H1 (cell line): ENCODE measurements around the gene PDE2A. TPM values are rescaled to one million over a fixed set of nuclear protein-coding genes. Genes with fewer than 3 reads are reported as not detected.

Source experiments
- CTCF ChIA-PET: fragments of 300-600 bp; sonication (Branson Sonifier 250); formaldehyde crosslinking; loops from one replicate; lab custom pipeline; 2021; ENCODE audit not compliant: partially characterized antibody; lab: Charles Lee
- POLR2A ChIA-PET: fragments of 300-600 bp; sonication (Branson Sonifier 250); formaldehyde crosslinking; loops from one replicate; lab custom pipeline; 2021; ENCODE audit warnings: inconsistent platforms; ENCODE audit not compliant: partially characterized antibody; lab: Charles Lee
- DNase-seq, 2 experiments: peaks; one replicate each; pipeline versions ENCODE4 v3.0.0 to v3.0.0-alpha.2; 2010 to 2022; ENCODE audit warnings: low spot score in 2 of 2, low read depth in 1 of 2, mixed read lengths in 1 of 2
- FAIRE-seq: peaks from 2 replicates; lab custom pipeline; 2011; peaks lifted over from hg19 to GRCh38; lab: Jason Lieb, UNC
- H2AFZ ChIP-seq: 2 replicates; pipeline ENCODE4 v1.8.1; 2012; ENCODE audit warnings: low read length, inconsistent platforms
- H2AK5ac ChIP-seq: 2 replicates; pipeline ENCODE4 v1.6.1; 2013; ENCODE audit warnings: low read depth, low read length
- H2BK120ac ChIP-seq: replicated peaks from 2 replicates; pipeline ENCODE3; 2013; ENCODE audit warnings: low read depth, low read length, inconsistent platforms
- H2BK12ac ChIP-seq: 2 replicates; pipeline ENCODE4 v1.6.1; 2013; ENCODE audit warnings: low read depth, low read length
- H2BK15ac ChIP-seq: 2 replicates; pipeline ENCODE4 v1.6.1; 2013; ENCODE audit warnings: low read length
- H2BK20ac ChIP-seq: 2 replicates; pipeline ENCODE4 v1.6.1; 2013; ENCODE audit warnings: low read length
- H2BK5ac ChIP-seq: 2 replicates; pipeline ENCODE4 v1.6.1; 2013; ENCODE audit warnings: low read depth, low read length
- H3K14ac ChIP-seq: 2 replicates; pipeline ENCODE4 v1.6.1; 2013; ENCODE audit warnings: inconsistent platforms; ENCODE audit not compliant: insufficient read length
- H3K18ac ChIP-seq: 2 replicates; pipeline ENCODE4 v1.6.1; 2013; ENCODE audit warnings: low read length; ENCODE audit errors: extremely low read depth
- H3K23ac ChIP-seq: 2 replicates; pipeline ENCODE4 v1.6.1; 2013; ENCODE audit warnings: inconsistent platforms; ENCODE audit not compliant: insufficient read length
- H3K23me2 ChIP-seq: 2 replicates; pipeline ENCODE4 v1.6.1; 2013; ENCODE audit warnings: low read depth, low read length
- H3K27ac ChIP-seq: 2 replicates; pipeline ENCODE4 v1.6.1; 2011; ENCODE audit warnings: low read depth, low read length, inconsistent platforms
- H3K27me3 ChIP-seq, 4 experiments: replicated peaks in 1 of 4; 1 replicate in 1 of 4; 2 replicates in 3 of 4; pipeline versions ENCODE4 v1.6.1 to v1.8.1; 2011 to 2013; ENCODE audit warnings: low read length in 3 of 4, mild to moderate bottlenecking in 3 of 4, inconsistent platforms in 2 of 4, mixed read lengths in 2 of 4, moderate library complexity in 1 of 4; ENCODE audit not compliant: control insufficient read depth in 3 of 4, insufficient read depth in 3 of 4; ENCODE audit errors: extremely low read depth in 1 of 4
- H3K36me3 ChIP-seq, 4 experiments: 2 replicates each; pipeline versions ENCODE4 v1.6.1 to v1.8.1; 2011 to 2013; ENCODE audit warnings: mild to moderate bottlenecking in 4 of 4, low read length in 3 of 4, moderate library complexity in 2 of 4, control low read depth in 1 of 4, inconsistent platforms in 1 of 4; ENCODE audit not compliant: insufficient read depth in 4 of 4, control insufficient read depth in 2 of 4
- H3K4ac ChIP-seq: replicated peaks from 2 replicates; pipeline ENCODE3; 2013; ENCODE audit warnings: low read length, low read depth, mixed read lengths, inconsistent platforms; ENCODE audit not compliant: insufficient read length
- H3K4me1 ChIP-seq, 4 experiments: replicated peaks in 1 of 4; 1 replicate in 1 of 4; 2 replicates in 3 of 4; pipeline versions ENCODE4 v1.6.1 to v1.8.1; 2011 to 2013; ENCODE audit warnings: low read length in 3 of 4, inconsistent platforms in 2 of 4, mixed read lengths in 1 of 4; ENCODE audit not compliant: insufficient read depth in 4 of 4, control insufficient read depth in 3 of 4
- H3K4me2 ChIP-seq, 2 experiments: 2 replicates each; pipeline versions ENCODE4 v1.6.1 to v1.8.1; 2011 to 2013; ENCODE audit warnings: low read depth in 2 of 2, low read length in 2 of 2, control low read depth in 1 of 2, inconsistent platforms in 1 of 2, mild to moderate bottlenecking in 1 of 2; ENCODE audit not compliant: insufficient read depth in 1 of 2
- H3K4me3 ChIP-seq, 4 experiments: fragments of 200-600, 300-600 bp in 1 of 4; sonication (generic), shearing (Covaris generic), sonication (Bioruptor Twin) in 1 of 4; 2 replicates each; pipeline versions ENCODE4 v1.5.1 to v1.8.1; 2011 to 2016; ENCODE audit warnings: low read length in 4 of 4, low read depth in 3 of 4, control low read depth in 2 of 4, inconsistent platforms in 2 of 4, mild to moderate bottlenecking in 2 of 4, mixed read lengths in 1 of 4, moderate library complexity in 1 of 4; ENCODE audit not compliant: insufficient read depth in 2 of 4; ENCODE audit errors: extremely low read depth in 1 of 4
- H3K56ac ChIP-seq: replicated peaks from 2 replicates; pipeline ENCODE3; 2013; ENCODE audit warnings: low read depth, mild to moderate bottlenecking, mixed read lengths, low read length, inconsistent platforms; ENCODE audit not compliant: insufficient read length
- H3K79me1 ChIP-seq: 2 replicates; pipeline ENCODE4 v1.6.1; 2013; ENCODE audit warnings: low read depth, low read length, control low read depth
- H3K79me2 ChIP-seq, 2 experiments: 2 replicates each; pipeline versions ENCODE4 v1.6.1 to v1.8.1; 2012 to 2013; ENCODE audit warnings: low read length in 2 of 2, mild to moderate bottlenecking in 2 of 2, inconsistent platforms in 1 of 2; ENCODE audit not compliant: insufficient read depth in 2 of 2, control insufficient read depth in 1 of 2
- H3K9ac ChIP-seq, 4 experiments: replicated peaks in 1 of 4; 1 replicate in 1 of 4; 2 replicates in 3 of 4; pipeline versions ENCODE4 v1.6.1 to v1.8.1; 2011 to 2013; ENCODE audit warnings: low read depth in 3 of 4, low read length in 3 of 4, control low read depth in 2 of 4, mild to moderate bottlenecking in 2 of 4, moderate library complexity in 2 of 4, inconsistent platforms in 1 of 4; ENCODE audit errors: extremely low read depth in 1 of 4
- H3K9me3 ChIP-seq, 2 experiments: 2 replicates each; pipeline versions ENCODE4 v1.6.1 to v1.8.1; 2012 to 2013; ENCODE audit warnings: mild to moderate bottlenecking in 2 of 2, moderate library complexity in 2 of 2, control low read depth in 1 of 2, inconsistent platforms in 1 of 2, low read depth in 1 of 2, low read length in 1 of 2, mixed read lengths in 1 of 2; ENCODE audit not compliant: insufficient read depth in 2 of 2
- H4K20me1 ChIP-seq, 2 experiments: replicated peaks in 1 of 2; 2 replicates each; pipeline versions ENCODE3 to v1.8.1; 2011 to 2013; ENCODE audit warnings: inconsistent platforms in 2 of 2, low read length in 2 of 2, mild to moderate bottlenecking in 1 of 2; ENCODE audit not compliant: insufficient read depth in 2 of 2, control insufficient read depth in 1 of 2
- H4K5ac ChIP-seq: 2 replicates; pipeline ENCODE4 v1.6.1; 2013; ENCODE audit warnings: low read length, low read depth, mixed read lengths, inconsistent platforms; ENCODE audit not compliant: insufficient read length
- H4K8ac ChIP-seq: 2 replicates; pipeline ENCODE4 v1.8.0; 2013; ENCODE audit warnings: mild to moderate bottlenecking, moderate library complexity, low read length, inconsistent platforms; ENCODE audit not compliant: insufficient read depth; ENCODE audit errors: extremely low read depth
- H4K91ac ChIP-seq: replicated peaks from 2 replicates; pipeline ENCODE3; 2013; ENCODE audit warnings: low read length, mixed read lengths, inconsistent platforms; ENCODE audit not compliant: insufficient read length
- RAD21 ChIP-seq, 2 experiments: IDR thresholded peaks in 1 of 2; conservative IDR thresholded peaks in 1 of 2; 2 replicates each; pipeline ENCODE4 v1.6.1; 2011; ENCODE audit warnings: low read depth in 2 of 2, low read length in 2 of 2, improper control_type of control experiment in 1 of 2, inconsistent platforms in 1 of 2, mild to moderate bottlenecking in 1 of 2, moderate library complexity in 1 of 2
- SP4 ChIP-seq: IDR thresholded peaks from 2 replicates; pipeline ENCODE4 v1.6.1; 2012; ENCODE audit warnings: low read length, inconsistent platforms
- WGBS, 2 experiments: shearing (Covaris generic) in 1 of 2; methylation state at CpG; one replicate each; pipeline versions ENCODE4 v1.1.6 to v1.1.7; 2013 to 2015; ENCODE audit warnings: low lambda C conversion rate in 2 of 2, mixed read lengths in 2 of 2, inconsistent platforms in 1 of 2, low coverage in 1 of 2, missing lambda C conversion rate in 1 of 2; ENCODE audit not compliant: insufficient replicate concordance in 2 of 2, insufficient coverage in 1 of 2, insufficient read length in 1 of 2; ENCODE audit errors: extremely low coverage in 1 of 2, missing lambda C conversion rate in 1 of 2; 5-methylcytosine and 5-hydroxymethylcytosine counted together
- polyA plus RNA-seq, 7 experiments: library from polyadenylated mRNA; depleted of rRNA in 3 of 7; stranded (reverse) in 5 of 7; unstranded in 2 of 7; fragments of >200 nt in 5 of 7; fragments of 200-250 nt in 2 of 7; gene quantifications; 1 replicate in 5 of 7; 2 replicates in 1 of 7; 4 replicates in 1 of 7; pipeline versions ENCODE4 v1.2.1 to v1.2.3, GENCODE V29; 2011 to 2013; ENCODE audit warnings: missing spikeins in 2 of 7, mixed read lengths in 2 of 7
- total RNA-seq: library from RNA; stranded (reverse); fragmentation: NEBNext Ultra II Directional; extraction: Animal tissue kit (Norgen Biotek cat#: 25700); gene quantifications from 2 replicates; pipeline ENCODE4 v1.2.1, GENCODE V29; 2021

PDE2A gene
- total and polyA plus RNA-seq, 2 of the 8 experiments (the other 6 are each of a cell fraction or from before 2014, with no cell fraction given), result 3.4 to 7.1 TPM

DNA sequence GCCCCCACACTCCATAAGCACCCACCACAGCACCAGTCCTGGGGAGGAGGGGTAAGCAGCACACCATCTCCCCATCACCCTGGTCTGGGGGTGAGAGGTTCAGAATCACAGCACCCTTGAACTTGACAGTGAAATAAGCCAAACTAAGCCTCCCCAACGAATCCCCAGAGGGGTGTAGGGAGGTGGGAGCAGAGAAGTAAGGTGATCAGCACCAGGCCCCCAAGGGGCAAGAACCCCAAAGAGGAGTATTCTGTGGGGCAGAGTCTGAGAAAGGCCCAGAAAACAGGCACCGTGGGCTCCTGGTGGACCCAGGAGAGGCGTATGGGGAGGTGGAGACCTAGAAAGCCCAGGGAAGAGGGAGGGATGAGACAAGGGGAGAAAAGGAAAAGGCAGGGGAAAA lies 47.1 kb upstream of the PDE2A start:
- no peak overlapping the region for H4K5ac ChIP-seq
- POLR2A ChIA-PET, result interaction anchor here (1.5 kb wide), 1 partner anchor 15 kb away, joined by 3 read pairs; no protein-coding TSS in a partner anchor

More for the DNA sequence above, 47.1 kb upstream of the PDE2A start:
- Histone ChIP-seq H2AFZ (no peak overlapping the region), H3K79me2 (peaks cover 0 to 40% of the 10 kb centered on the region in 2 experiments; a peak in 2 of 4 replicates), H3K9me3 (no peaks in the 10 kb centered on the region), H2AK5ac (no peak overlapping the region), H3K14ac (no peak overlapping the region), H2BK12ac (no peak overlapping the region), H4K8ac (peak overlapping the region; percentile 28; the same call in 1 of the 2 replicates), H4K91ac (no peak overlapping the region), H2BK20ac (no peak overlapping the region), H3K23me2 (no peaks in the 10 kb centered on the region), H3K4me1 (peaks cover 0 to 9% (median 5%) of the 10 kb centered on the region in 4 experiments; a peak in 3 of 7 replicates), H3K36me3 (peaks cover 0 to 8% (median 0%) of the 10 kb centered on the region in 4 experiments; a peak in 4 of 8 replicates), H3K27ac (no peak overlapping the region), H2BK15ac (no peak overlapping the region), H3K56ac (no peak overlapping the region), H3K79me1 (peaks cover 19% of the 10 kb centered on the region; the same call in 1 of the 2 replicates), H2BK5ac (0 out of 2 replicates have a peak overlapping the region, but pooled peaks have one; percentile 17), H3K4me2 (no peak overlapping the region), H3K4ac (no peak overlapping the region), H4K20me1 (peaks cover 9 to 25% of the 10 kb centered on the region in 2 experiments), H3K4me3 (no peak overlapping the region), H3K23ac (no peak overlapping the region), H3K9ac (no peak overlapping the region), H3K18ac (no peak overlapping the region), H2BK120ac (no peak overlapping the region), H3K27me3 (no peaks in the 10 kb centered on the region)
- 98% methylated on average over 3 of the region's 3 CpGs; no CpG with 5 or more reads in 1 of the 2 experiments for WGBS, 2 experiments
- no peak for TF ChIP-seq RAD21 (IDR thresholded peaks at IDR 0.05 in 1 of 2, conservative IDR thresholded peaks at IDR 0.05 in 1 of 2; ENCODE audit: low read depth in 2 of 2, low read length in 2 of 2)
- TF ChIP-seq SP4, result no peak
- FAIRE-seq (no peak), DNase-seq (no peak)
- CTCF ChIA-PET, result interaction anchor here (0.6 to 1.9 kb wide), 4 partner anchors 10 to 457 kb away, joined by 3 to 5 read pairs (median 4); no protein-coding TSS in a partner anchor
